Mucosa of descending colon (tissue), 3 donors: ENCODE results near the gene SMIM12. TPM values are rescaled to one million over a fixed set of nuclear protein-coding genes. Genes with fewer than 3 reads are reported as not detected.
"Not testable (repeated sequence)": the region's sequence is repeated elsewhere in the genome, so short reads cannot be mapped to it uniquely, and the experiment has no call there.

ENCODE experiments used
- ATAC-seq: fragments of 200-7000 bp; cut with Tn5 transposase; one replicate; pipeline ENCODE4 v1.9.1; 2020; ENCODE audit warnings: mild to moderate bottlenecking, moderate library complexity
- DNase-seq, 3 donors: peaks; one replicate each; pipeline ENCODE4 v3.0.0-alpha.2; 2020
- H3K36me3 ChIP-seq: fragments of 200-600 bp; one replicate; pipeline ENCODE4 v1.8.0; 2021; ENCODE audit warnings: low read depth, mild to moderate bottlenecking
- H3K4me1 ChIP-seq: fragments of 200-600 bp; one replicate; pipeline ENCODE4 v1.8.0; 2021; ENCODE audit warnings: low read depth, mild to moderate bottlenecking
- H3K4me3 ChIP-seq: fragments of 200-600 bp; one replicate; pipeline ENCODE4 v1.8.0; 2021; ENCODE audit warnings: mild to moderate bottlenecking
- H3K9me3 ChIP-seq: fragments of 200-600 bp; one replicate; pipeline ENCODE4 v1.8.0; 2021; ENCODE audit warnings: mild to moderate bottlenecking
- CTCF ChIP-seq: fragments of 200-600 bp; IDR thresholded peaks from one replicate; pipeline ENCODE4 v1.8.0; 2022; ENCODE audit warnings: antibody characterized with exemption, mild to moderate bottlenecking
- intact Hi-C, 2 donors: fragments of 100-400 bp; cut with DNase I in 1 of 2; cut with micrococcal nuclease in 1 of 2; formaldehyde crosslinking; loops; one replicate each; pipeline versions ENCODE4 v1.11.0 to v1.11.1; 2022; cut with DNase I, micrococcal nuclease
- total RNA-seq, 3 donors: library from RNA; stranded (reverse); fragmentation: NEBNext Ultra II Directional in 2 of 3; extraction: Animal tissue kit (Norgen Biotek cat#: 25700) in 2 of 3; gene quantifications; one replicate each; pipeline versions ENCODE4 v1.2.1 to v1.2.4, GENCODE V29; 2021 to 2023
- donor health status: DM: no; HTN: no; CAD: no; lungs with moderate emphysema.
- donor health status: DM: no; HTN: no; CAD: no.
- donor health status: DM: no; HTN: yes; CAD: no.

SMIM12 gene
- total RNA-seq, 3 donors from 2014 or later: 50.8 to 53.8 (median 51.8) TPM

- intact Hi-C loops: no loop called here
- Histone ChIP-seq H3K4me1 (peaks cover 10% of the 10 kb centered on the region), H3K9me3 (no peaks in the 10 kb centered on the region), H3K36me3 (no peaks in the 10 kb centered on the region), H3K4me3 (no peak overlapping the region)
- no peak for TF ChIP-seq CTCF
- no peak for DNase-seq
- peak; percentile 50 for ATAC-seq
Observed at GRCh38 chr1:34816332-34816731, 43.2 kb downstream of the SMIM12 start.

GRCh38 chr1:34810781-34811180 lies 48.8 kb downstream of the SMIM12 start:
- intact Hi-C loops, ATAC-seq, H3K9me3 ChIP-seq, DNase-seq, H3K4me1 ChIP-seq, H3K36me3 ChIP-seq, H3K4me3 ChIP-seq: not testable (repeated sequence)

- H3K36me3 ChIP-seq: no peaks in the 10 kb centered on the region
- intact Hi-C loops: no loop called here
- no peak for TF ChIP-seq CTCF
- H3K4me3 ChIP-seq: no peak overlapping the region
- DNase-seq (no peak), ATAC-seq (no peak)
- H3K9me3 ChIP-seq: no peaks in the 10 kb centered on the region
- no peaks in the 10 kb centered on the region for H3K4me1 ChIP-seq
Observed at GRCh38 chr1:34808051-34808810, 51.3 kb downstream of the SMIM12 start.

- no peak for ATAC-seq
Observed at GRCh38 chr1:34806396-34806795, 53.2 kb downstream of the SMIM12 start.

GRCh38 chr1:34803770-34804169 lies 55.8 kb downstream of the SMIM12 start:
- ATAC-seq (no peak), DNase-seq (no peak)
- no peak for TF ChIP-seq CTCF
- Histone ChIP-seq H3K4me1 (no peaks in the 10 kb centered on the region), H3K9me3 (no peaks in the 10 kb centered on the region), H3K4me3 (no peak overlapping the region), H3K36me3 (no peaks in the 10 kb centered on the region)
- intact Hi-C loops: no loop called here

More at GRCh38 chr1:34806396-34806795, 53.2 kb downstream of the SMIM12 start:
- DNase-seq: no peak
- Histone ChIP-seq H3K9me3 (no peaks in the 10 kb centered on the region), H3K36me3 (no peaks in the 10 kb centered on the region), H3K4me3 (no peak overlapping the region), H3K4me1 (no peaks in the 10 kb centered on the region)
- TF ChIP-seq CTCF: no peak
- intact Hi-C loops: no loop called here

Other genes starting within 250 kb of the SMIM12 start
- not detected for gene GJB5, start 104.7 kb downstream of the SMIM12 start, total RNA-seq
- gene GJB4, start 100.0 kb downstream of the SMIM12 start, total RNA-seq: not detected
- gene GJB3, start 78.5 kb downstream of the SMIM12 start, total RNA-seq: 1 to 10 TPM; 2.7 to 6.1 (median 4.5) TPM
- gene GJA4, start 66.8 kb downstream of the SMIM12 start, total RNA-seq: 1 to 10 TPM in 2 of 3 donors, under 1 TPM in 1; 0.84 to 4.1 (median 2.7) TPM
- under 1 TPM; 0.35 to 0.60 (median 0.41) TPM for gene DLGAP3, start 69.9 kb upstream of the SMIM12 start, total RNA-seq
- gene TMEM35B, start 125.6 kb upstream of the SMIM12 start, total RNA-seq: 10 to 100 TPM; 17.9 to 18.4 (median 18.0) TPM
- gene ZMYM6, start 172.2 kb upstream of the SMIM12 start, total RNA-seq: 10 to 100 TPM; 18.8 to 29.4 (median 23.1) TPM
- gene ZMYM1, start 219.6 kb upstream of the SMIM12 start, total RNA-seq: 10 to 100 TPM in 2 of 3 donors, 1 to 10 TPM in 1; 9.2 to 20.9 (median 11.4) TPM